GM19043 (cell line): ENCODE results near the gene KLHDC7B.

ENCODE experiments used
- ATAC-seq: cut with Tn5 transposase; IDR thresholded peaks from one replicate; pipeline ENCODE4 v1.9.1; 2021; ENCODE audit warnings: low read depth; ENCODE audit not compliant: unreplicated experiment

The KLHDC7B gene

DNA sequence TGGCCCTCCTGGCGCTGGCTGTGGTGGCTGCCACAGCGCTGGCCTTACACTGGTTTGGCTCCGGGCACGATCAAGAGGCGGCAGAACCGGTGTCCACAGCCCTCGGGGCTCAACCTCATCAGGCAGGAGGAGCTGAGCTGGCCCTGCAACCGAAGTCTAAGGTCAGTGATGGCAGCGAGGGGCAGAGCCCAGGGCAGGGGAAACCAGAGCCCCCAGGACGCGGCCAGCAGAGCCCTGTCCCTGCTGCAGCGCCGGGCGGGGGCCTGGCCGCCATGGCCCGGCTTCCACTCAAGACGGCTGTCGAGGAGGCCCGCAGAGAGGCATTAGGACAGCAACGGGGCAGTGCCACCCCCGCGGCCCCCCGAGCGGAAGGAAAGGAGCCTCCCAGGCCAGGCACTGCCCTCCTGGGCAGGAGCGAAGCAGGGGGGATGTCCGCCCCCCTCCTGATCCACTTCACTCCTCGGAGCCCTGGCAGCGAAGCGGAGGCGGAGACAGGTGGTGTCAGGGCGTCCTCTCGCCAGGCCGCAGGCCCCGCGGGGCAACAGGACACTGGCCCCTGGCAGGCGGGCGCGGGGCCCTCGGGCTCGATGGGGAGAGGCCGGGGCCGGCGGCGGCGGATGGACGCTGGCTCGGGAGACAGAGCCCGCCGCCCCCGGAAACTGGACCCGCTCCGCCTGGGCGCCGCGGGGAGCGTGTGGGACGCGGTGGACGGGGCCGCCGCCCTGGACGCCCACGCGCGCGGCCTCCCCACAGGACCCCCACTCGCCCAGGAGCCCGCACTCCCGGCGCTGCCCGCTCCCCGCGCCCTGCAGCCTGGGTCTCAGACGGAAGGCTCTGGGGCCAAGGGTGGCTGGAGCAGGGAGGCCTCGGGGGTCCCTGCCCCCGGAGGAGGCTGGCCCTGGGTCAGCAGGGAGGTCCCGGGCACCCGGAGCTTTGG is 895 bp downstream of the KLHDC7B start:
- no peak for ATAC-seq

DNA sequence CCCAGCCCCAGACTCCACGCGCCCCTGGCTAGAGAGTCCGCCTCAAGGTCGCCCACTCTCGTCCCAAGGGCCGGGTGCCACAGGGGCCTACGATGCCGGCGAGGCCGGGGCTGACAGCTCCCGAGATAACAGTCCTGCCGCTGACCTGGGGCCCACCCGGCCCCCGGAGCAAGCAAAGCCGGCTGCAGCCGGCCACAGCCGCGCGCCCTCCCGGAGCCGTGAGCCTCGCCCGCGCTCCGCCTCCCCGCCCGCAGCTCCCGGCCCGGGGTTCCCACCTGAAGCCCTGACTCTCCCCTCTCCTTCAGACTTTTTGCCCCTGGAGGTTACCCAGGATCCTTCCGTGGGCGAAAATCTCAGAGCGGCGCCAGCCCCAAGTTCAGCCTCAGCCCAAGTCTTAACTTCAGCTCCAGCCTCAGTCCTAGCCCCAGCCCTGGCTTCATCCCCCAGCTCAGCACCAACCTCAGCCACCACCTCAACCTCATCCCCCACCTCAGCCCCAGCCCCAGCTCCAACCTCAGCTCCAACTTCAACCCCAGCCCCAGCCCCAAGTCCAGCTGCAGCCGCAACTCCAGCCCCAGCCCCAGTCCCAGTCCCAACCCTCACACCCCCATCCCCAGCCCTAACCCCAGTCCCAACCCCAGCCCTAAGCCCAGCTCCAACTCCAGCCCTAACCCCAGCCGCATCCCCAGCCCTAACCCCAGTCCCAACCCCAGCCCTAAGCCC is 1.7 kb downstream of the KLHDC7B start:
- ATAC-seq = no peak

DNA sequence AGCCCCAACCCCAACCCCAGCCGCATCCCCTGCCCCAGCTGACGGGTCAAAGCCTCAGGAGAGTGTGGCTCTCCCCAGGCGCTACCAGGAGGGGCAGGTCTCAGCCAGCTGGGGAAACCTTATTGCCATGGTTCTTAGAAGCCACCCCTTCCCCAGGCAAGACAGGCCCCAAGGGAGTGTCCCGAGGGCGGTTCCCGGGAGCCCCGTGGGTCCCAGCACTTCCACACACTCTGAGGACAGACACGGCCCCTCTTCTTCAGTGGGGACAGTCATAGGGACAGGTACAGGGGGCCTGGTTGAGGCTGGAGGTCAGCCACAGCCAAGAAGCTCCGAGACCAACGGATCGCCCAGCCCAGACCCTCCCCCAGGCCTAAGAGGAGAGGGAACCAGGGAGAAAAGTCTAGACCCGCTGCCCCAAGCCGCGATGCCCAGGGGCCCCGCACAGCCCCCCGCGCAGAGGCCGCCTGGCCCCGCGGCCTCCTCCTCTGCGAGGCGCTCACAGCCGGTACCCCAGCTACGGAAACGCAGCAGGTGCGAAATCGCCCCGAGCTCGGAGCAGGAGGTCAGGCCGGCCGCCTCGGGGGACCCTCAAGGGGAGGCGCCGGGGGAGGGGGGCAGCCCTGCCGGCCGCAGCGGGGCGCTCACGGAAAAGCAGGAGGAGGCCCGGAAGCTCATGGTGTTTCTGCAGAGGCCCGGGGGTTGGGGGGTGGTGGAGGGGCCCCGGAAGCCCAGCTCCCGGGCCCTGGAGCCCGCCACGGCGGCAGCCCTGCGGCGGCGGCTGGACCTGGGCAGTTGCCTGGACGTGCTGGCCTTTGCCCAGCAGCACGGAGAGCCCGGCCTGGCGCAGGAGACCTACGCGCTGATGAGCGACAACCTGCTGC is 2.6 kb downstream of the KLHDC7B start:
- no peak for ATAC-seq

DNA sequence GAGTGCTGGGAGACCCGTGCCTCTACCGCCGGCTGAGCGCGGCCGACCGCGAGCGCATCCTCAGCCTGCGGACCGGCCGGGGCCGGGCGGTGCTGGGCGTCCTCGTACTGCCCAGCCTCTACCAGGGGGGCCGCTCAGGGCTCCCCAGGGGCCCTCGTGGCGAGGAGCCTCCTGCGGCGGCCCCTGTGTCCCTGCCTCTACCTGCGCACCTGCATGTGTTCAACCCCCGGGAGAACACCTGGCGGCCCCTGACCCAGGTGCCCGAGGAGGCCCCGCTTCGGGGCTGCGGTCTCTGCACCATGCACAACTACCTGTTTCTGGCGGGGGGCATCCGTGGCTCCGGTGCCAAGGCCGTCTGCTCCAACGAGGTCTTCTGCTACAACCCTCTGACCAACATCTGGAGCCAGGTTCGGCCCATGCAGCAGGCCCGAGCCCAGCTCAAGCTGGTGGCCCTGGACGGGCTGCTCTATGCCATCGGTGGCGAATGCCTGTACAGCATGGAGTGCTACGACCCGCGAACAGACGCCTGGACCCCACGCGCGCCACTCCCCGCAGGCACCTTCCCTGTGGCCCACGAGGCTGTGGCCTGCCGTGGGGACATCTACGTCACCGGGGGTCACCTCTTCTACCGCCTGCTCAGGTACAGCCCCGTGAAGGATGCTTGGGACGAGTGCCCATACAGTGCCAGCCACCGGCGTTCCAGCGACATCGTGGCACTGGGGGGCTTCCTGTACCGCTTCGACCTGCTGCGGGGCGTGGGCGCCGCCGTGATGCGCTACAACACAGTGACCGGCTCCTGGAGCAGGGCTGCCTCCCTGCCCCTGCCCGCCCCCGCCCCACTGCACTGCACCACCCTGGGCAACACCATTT is 3.5 kb downstream of the KLHDC7B start:
- no peak for ATAC-seq

DNA sequence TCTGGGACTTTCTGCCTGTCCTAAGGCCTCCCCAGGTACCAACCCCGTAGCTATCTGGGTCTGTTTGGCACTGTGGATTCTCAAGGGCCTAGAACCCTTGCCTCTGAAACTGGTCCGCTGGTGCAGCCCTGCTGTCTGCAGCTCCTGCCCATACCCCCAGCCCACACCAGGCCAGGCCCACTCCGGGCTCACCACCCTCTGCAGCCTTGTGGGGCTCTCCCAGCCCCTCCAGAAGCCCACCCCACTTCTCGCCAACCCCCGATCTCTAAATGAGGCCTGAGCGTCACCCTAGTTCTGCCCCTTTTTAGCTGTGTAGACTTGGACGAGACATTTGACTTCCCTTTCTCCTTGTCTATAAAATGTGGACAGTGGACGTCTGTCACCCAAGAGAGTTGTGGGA is 4.7 kb downstream of the KLHDC7B start:
- ATAC-seq = no peak

DNA sequence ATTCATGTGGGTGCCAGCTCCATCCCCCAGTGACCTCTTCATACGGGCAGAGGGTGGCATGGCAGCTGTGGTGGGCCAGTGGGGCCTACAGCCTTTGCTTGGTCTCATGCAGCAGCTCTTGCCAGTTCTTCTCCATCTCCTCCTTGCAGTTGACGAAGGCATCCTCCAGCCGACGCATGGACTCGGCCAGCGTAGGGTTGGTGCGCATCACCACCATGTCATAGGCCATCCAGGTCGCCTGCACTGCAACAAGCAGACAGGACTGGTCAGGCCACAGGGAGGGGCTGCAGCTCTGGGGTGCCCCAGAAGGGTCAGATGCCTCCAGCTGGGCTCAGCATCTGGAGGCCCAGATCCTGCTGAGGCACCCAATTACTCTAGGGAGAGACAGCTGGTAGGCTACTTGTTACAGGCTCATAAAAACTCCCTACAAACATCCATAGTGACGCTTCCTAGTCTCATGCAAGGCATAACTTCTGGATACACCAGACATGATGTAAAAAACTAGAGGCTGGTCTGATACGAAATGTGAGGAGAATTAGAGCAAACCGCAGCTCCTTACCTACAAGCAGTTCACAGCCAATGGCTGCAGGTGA is 5.6 kb downstream of the KLHDC7B start:
- ATAC-seq = no peak

DNA sequence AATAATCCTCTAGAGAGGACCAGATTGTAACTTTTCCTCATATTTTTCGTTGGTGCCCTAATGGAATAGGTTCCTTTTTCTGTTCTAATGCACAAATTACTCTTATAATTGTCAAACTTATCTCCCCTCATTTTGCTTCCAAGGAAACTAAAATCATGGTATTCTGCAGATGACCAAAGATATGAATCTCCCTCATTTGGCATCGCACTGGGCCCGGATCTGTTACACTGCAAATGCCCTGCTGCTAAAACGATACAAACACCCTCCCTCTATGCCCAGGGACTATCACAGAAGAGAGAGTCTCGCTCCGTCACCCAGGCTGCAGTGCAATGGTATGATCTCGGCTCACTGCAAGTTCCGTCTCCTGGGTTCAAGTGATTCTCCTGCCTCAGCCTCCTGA is 7.6 kb downstream of the KLHDC7B start:
- no peak for ATAC-seq

DNA sequence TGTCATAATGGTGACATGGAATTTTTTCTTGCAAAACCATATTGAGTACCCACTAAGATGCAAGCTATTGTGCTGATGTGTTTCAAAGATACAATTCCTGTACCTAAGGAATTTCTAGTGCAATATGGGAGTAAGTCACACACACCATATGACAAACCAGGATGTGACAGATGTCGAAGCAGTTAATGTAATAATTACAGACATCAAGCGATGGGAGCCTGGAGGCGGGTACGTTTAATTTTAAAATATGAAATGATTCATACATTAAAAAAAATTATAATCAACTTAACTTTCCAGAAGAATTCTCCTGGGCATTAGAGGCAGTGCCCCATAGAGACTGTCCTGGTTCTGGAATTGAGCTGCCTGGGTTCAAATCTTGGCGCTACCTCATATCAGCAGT is 11.0 kb downstream of the KLHDC7B start:
- ATAC-seq = no peak

DNA sequence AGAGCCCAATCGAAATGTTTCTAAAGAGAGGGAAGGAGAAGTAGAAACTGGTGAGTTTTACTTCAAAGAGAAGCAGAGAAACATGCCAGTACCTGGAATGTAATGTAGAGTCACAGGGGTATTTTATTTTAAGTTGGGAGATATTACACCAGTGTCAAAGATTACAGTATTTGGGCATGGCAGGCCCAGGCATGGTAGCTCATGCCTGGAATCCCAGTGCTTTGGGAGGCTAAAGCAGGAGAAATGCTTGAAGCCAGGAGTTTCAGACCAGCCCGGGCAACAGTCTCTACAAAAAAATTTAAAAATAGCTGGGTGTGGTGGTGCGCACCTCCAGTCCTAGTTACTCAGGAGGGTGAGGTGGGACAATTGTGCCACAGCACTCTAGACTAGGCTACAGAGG is 14.3 kb downstream of the KLHDC7B start:
- ATAC-seq = no peak

DNA sequence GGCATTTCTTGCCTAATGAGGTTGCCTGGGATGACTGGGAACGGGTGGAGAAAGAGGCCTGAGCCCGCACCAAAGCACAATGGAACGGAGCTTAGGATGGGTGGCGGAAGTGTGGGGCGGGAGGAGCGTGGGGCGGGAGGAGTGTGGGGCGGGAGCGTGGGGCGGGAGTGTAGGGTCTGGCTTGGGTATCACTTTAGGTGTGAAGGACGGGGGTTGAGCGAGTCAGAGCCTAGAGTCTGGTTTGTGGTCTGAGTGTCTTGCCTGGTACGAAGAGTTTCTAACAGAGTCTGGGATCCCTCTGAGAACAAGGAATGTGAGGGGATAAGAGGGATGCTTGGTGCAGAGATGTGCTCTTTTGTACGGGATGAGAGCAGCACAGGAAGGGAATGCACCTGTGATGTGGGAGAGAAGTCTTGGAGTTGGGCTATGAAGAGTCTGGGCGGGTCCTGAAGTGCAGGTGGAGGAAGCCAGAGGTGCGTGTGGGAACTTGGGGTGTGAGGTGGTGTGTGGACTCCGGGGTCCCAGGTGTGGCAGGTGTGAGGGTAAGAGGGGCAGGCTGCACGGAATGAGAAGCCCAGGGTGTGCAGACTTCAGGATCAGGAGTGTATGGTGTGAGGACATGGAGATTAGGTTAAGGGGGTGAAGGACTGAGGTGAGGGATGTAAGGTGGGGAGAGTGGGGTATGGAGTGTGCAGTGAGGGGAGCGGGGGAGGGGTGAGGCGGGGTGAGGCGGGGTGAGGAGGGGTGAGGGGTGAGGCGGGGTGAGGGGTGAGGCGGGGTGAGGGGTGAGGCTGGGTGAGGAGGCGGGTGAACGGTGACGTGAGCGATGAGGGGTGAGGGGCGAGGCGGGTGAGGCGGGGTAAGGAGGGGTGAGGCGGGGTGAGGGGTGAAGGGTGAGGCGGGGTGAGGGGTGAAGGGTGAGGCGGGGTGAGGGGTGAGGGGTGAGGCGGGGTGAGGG is 16.0 kb downstream of the KLHDC7B start:
- no peak for ATAC-seq

DNA sequence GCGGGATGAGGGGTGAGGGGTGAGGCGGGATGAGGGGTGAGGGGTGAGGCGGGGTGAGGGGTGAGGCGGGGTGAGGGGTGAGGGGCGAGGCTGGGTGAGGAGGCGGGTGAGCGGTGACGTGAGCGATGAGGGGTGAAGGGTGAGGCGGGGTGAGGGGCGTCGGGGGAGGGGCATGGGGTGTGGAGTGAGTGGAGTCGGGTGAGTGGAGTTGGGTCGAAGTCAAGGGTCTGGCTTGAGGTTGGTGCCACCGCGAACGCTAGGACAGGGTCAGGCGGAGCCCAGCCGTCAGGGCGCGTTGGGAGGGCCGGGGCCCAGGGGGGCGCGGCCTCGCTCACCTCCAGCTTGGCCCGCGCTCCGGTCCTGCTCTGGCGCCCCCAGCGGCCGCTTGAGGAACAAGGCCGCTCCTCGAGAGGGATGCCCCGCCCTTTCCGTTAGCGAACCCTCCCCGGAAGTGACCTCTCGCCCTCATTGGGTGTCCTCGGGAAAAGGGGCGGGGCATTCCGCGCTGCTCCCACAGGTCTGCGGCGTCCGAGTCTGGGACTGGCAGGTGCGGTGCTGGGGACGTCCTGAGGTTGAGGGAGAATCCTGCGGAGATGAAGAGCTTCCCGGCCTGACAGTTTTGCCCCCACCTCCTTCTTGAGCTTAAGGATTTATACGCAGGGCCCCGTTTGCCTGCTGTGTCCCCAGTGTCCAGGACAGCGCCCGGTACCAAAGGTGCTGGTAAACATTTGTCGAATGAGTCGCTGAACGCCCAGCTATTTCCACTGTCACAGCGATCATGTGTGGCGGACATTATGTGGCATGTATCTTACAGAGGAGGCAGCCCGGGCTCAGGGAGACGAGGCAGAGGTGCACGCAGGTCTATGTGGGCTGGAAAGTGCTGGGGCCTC is 17.1 kb downstream of the KLHDC7B start, which contains the start of gene SYCE3:
Gene SYCE3 (minus strand): TSS at position 397 of the 890 bp plus-strand sequence. CDS start 6,514 bp downstream, outside the sequence.
- peak; percentile 72 for ATAC-seq

DNA sequence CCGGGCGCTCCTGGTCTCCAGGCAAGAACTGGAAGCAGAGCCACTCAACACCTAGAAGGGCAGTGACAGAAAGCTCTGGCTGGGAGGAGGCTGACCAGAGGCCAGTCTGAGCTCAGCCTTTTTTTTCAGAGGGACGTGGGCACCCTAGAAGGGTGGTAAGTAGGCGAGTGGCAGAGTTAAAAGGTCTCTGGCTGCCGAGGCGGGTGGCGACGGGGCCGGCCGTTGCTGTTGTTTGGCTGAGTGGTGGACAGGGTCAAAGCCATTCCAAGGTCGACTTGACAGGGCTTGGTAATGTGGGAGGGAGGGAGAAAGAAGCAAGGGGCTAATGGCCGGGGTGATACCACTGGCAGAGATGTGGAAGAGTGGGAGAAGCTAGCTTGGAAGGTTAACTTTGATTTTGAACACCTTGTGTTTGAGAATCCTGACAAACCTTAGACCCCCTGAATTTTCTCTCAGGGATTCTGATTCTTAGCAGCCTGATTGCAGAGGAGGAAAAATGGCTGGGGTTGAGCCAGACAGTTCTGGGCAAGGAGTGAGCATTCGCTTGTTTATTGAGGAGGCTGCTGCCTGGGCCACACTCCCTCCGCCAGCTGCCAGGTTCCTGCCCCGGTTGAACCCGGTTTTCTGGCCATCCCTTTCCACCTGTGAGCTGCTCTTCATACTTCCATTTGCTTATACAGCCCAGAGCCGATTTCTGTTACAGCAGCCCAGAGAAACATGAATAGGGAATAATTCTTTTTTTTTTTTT is 17.9 kb downstream of the KLHDC7B start:
- no peak for ATAC-seq

DNA sequence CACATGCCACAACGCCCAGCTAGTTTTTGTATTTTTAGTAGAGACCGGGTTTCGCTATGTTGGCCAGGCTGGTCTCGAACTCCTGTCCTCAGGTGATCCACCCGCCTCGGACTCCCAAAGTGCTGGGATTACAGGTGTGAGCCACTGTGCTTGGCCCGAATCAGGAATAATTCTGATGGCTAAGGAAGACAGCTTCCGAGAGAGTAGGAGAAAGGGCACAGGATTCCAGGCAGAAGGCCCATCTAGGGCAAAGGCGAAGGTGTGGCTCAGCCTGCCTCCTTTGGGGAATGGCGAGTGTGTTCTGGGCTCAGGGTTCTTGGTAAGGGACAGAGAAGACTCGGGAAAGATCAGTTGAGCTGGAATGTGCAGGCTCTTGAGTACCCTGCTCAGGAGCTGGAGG is 18.6 kb downstream of the KLHDC7B start:
- ATAC-seq = no peak

DNA sequence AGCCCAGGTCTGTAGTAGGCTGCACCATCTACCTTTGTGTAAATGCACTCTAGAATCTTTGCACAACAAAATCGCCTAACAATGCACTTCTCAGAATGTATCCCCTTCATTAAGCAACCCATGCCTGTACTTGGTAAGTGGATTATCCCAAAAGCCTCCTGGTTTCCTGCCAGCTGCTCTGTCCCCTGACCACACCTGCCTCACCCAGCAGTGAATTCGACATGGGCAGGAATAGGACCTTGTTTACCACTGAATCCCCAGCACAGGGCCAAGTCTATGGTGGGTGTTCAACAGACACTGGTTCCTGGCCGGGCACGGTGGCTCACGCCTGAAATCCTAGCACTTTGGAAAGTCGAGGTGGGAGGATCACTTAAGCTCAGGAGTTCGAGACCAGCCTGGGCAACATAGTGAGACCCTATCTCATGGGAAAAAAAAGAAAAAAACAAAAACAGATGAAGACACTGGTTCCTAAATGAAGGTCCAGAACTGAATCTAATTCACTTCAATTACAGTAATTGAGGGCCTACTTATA is 22.1 kb downstream of the KLHDC7B start:
- ATAC-seq = no peak

DNA sequence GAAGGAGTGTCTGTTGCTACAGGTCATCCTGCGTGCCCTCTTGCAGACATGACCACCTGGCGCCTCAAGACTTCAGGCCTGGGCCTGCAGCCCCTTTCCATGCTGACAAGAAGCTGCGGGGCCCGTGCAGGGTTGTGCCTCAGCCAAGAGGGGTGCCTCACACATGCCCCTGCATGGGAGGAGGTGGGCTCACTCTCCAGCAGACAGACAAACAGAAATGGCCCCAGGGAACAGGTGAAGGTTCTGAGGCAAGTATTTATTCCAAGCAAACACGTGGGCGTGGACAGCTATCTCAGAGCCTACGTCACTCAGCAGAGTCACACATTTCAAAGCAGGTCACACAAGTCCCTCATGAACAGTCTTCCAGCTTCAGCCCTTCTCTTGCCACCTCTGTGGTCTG is 22.9 kb downstream of the KLHDC7B start:
- ATAC-seq = no peak

DNA sequence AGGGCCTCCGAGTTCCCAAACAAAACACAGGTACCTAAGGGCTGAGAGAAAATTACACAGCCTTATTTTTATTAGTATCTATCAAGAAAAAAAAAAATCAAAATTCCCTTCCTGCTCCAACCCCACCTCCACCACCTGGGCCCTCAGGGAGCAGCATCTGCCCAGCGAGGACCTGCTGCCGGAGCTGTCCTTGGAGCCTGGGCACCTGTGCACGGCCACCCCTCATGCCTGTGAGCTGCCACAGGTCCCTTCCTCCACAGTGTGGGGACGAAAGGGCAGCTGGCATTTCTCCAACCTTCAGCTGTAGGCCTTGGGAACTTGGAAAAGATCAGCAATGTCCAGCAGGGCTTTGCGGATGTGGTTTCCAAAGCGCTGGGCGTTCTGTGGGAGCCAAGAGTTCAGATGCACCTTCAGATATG is 23.4 kb downstream of the KLHDC7B start:
- no peak for ATAC-seq
